Gastroesophageal sphincter (tissue), 4 donors: Measurements from ENCODE around the gene FAM83E. TPM values are rescaled to one million over a fixed set of nuclear protein-coding genes. Genes with fewer than 3 reads are reported as not detected.
"Not testable (repeated sequence)": the region's sequence is repeated elsewhere in the genome, so short reads cannot be mapped to it uniquely, and the experiment has no call there.

Experiments
- ATAC-seq: fragments of 150-250 bp; one replicate; pipeline ENCODE4 v1.9.1; 2016; ENCODE audit warnings: mild to moderate bottlenecking, moderate library complexity
- H3K27ac ChIP-seq, 4 donors: fragments of 200-600 bp; sonication (generic) in 3 of 4; 1 replicate in 3 of 4; 2 replicates in 1 of 4; pipeline ENCODE4 v1.5.1; 2016 to 2019
- H3K27me3 ChIP-seq: fragments of 200-600 bp; sonication (generic); one replicate; pipeline ENCODE4 v1.5.1; 2019
- H3K36me3 ChIP-seq, 2 donors: fragments of 200-600 bp; sonication (generic); one replicate each; pipeline ENCODE4 v1.5.1; 2019; ENCODE audit warnings: control low read depth in 1 of 2
- H3K4me1 ChIP-seq, 3 donors: fragments of 200-600 bp; sonication (generic); 1 replicate in 2 of 3; 2 replicates in 1 of 3; pipeline ENCODE4 v1.5.1; 2016 to 2019; ENCODE audit warnings: control low read depth in 2 of 3
- H3K4me3 ChIP-seq, 2 donors: fragments of 200-600 bp; sonication (generic); one replicate each; pipeline ENCODE4 v1.5.1; 2019; ENCODE audit warnings: mild to moderate bottlenecking in 1 of 2, moderate library complexity in 1 of 2
- H3K9me3 ChIP-seq, 3 donors: fragments of 200-600 bp; sonication (generic); one replicate each; pipeline ENCODE4 v1.5.1; 2017 to 2019; ENCODE audit warnings: control low read depth in 2 of 3
- EP300 ChIP-seq: sonication (generic); formaldehyde crosslinking; IDR thresholded peaks from one replicate; pipeline ENCODE4 v1.6.1; 2017; ENCODE audit warnings: antibody characterized with exemption, mild to moderate bottlenecking
- POLR2A ChIP-seq, 2 donors: fragments of 450-650 bp; IDR thresholded peaks; one replicate each; pipeline ENCODE4 v1.6.1; 2017; ENCODE audit warnings: antibody characterized with exemption in 2 of 2, mild to moderate bottlenecking in 2 of 2, moderate library complexity in 1 of 2
- POLR2AphosphoS5 ChIP-seq: sonication (generic); formaldehyde crosslinking; IDR thresholded peaks from one replicate; pipeline ENCODE4 v1.6.1; 2017; ENCODE audit warnings: antibody characterized with exemption
- WGBS, 2 donors: methylation state at CpG; one replicate each; pipeline ENCODE4 v1.1.5; 2018; ENCODE audit warnings: low coverage in 1 of 2; 5-methylcytosine and 5-hydroxymethylcytosine counted together
- total RNA-seq, 4 donors: library from RNA; depleted of rRNA; stranded (reverse); fragments of >200 nt; gene quantifications; one replicate each; pipeline ENCODE4 v1.1.0, GENCODE V29; 2016
- TF ChIP-seq, protein P1 (sequence below), 4 experiments: fragments of 200-600 bp in 2 of 4; fragments of 450-650 bp in 2 of 4; sonication (generic) in 1 of 4; IDR thresholded peaks; one replicate each; pipeline ENCODE4 v1.5.1; 2017 to 2019; ENCODE audit warnings: antibody characterized with exemption in 4 of 4, mild to moderate bottlenecking in 2 of 4, moderate library complexity in 2 of 4

The FAM83E gene
- total RNA-seq, 4 donors from 2014 or later, result 1.5 TPM; not detected in 3

GRCh38 chr19:48632692-48633147, 17.8 kb upstream of the FAM83E start:
- no peaks in the 10 kb centered on the region for H3K9me3 ChIP-seq
- ATAC-seq, result no peak
- H3K4me1 ChIP-seq, result peaks cover 10 to 86% (median 41%) of the 10 kb centered on the region in 3 donors
- no peak for TF ChIP-seq EP300
- TF ChIP-seq, protein P1, sequence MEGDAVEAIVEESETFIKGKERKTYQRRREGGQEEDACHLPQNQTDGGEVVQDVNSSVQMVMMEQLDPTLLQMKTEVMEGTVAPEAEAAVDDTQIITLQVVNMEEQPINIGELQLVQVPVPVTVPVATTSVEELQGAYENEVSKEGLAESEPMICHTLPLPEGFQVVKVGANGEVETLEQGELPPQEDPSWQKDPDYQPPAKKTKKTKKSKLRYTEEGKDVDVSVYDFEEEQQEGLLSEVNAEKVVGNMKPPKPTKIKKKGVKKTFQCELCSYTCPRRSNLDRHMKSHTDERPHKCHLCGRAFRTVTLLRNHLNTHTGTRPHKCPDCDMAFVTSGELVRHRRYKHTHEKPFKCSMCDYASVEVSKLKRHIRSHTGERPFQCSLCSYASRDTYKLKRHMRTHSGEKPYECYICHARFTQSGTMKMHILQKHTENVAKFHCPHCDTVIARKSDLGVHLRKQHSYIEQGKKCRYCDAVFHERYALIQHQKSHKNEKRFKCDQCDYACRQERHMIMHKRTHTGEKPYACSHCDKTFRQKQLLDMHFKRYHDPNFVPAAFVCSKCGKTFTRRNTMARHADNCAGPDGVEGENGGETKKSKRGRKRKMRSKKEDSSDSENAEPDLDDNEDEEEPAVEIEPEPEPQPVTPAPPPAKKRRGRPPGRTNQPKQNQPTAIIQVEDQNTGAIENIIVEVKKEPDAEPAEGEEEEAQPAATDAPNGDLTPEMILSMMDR (IDR thresholded peaks at IDR 0.05), result no peak
- TF ChIP-seq POLR2AphosphoS5, result no peak
- no peak for TF ChIP-seq POLR2A (IDR thresholded peaks at IDR 0.05)
- H3K27ac ChIP-seq, result peak overlapping the region in 3 of 4 donors; percentile 92 to 98 (median 93)
- no peaks in the 10 kb centered on the region for H3K27me3 ChIP-seq
- no peak overlapping the region for H3K4me3 ChIP-seq
- H3K36me3 ChIP-seq, result peaks cover 0 to 32% of the 10 kb centered on the region in 2 donors

- peaks cover 10 to 86% (median 41%) of the 10 kb centered on the region in 3 donors for H3K4me1 ChIP-seq
- ATAC-seq, H3K4me3 ChIP-seq, H3K27me3 ChIP-seq, H3K9me3 ChIP-seq: not testable (repeated sequence)
- H3K36me3 ChIP-seq, result peaks cover 0 to 36% of the 10 kb centered on the region in 2 donors
- 94% methylated on average over 5 of the region's 11 CpGs; no CpG with 5 or more reads in 1 of the 2 donors for WGBS, 2 donors
- H3K27ac ChIP-seq, result peak overlapping the region in 3 of 4 donors; percentile 92 to 98 (median 93)
Measured at GRCh38 chr19:48632286-48632685, 17.4 kb upstream of the FAM83E start.

- no peaks in the 10 kb centered on the region for H3K27me3 ChIP-seq
- peaks cover 0 to 46% of the 10 kb centered on the region in 2 donors for H3K36me3 ChIP-seq
- no peak for ATAC-seq
- WGBS, 2 donors, result 70% methylated on average over 2 of the region's 3 CpGs; no CpG with 5 or more reads in 1 of the 2 donors
- peak overlapping the region; percentile 1 to 98 (median 89) for H3K27ac ChIP-seq
- H3K4me3 ChIP-seq, result peak overlapping the region in 1 of 2 donors; percentile 5
- TF ChIP-seq POLR2A (IDR thresholded peaks at IDR 0.05), result no peak
- TF ChIP-seq EP300, result no peak
- TF ChIP-seq, protein P1 (IDR thresholded peaks at IDR 0.05), result no peak
- TF ChIP-seq POLR2AphosphoS5, result no peak
- H3K4me1 ChIP-seq, result peaks cover 10 to 77% (median 36%) of the 10 kb centered on the region in 3 donors
- H3K9me3 ChIP-seq, result no peaks in the 10 kb centered on the region
Measured at GRCh38 chr19:48631225-48631624, 16.3 kb upstream of the FAM83E start.

GRCh38 chr19:48630296-48631063, 15.6 kb upstream of the FAM83E start:
- peaks cover 10 to 75% (median 35%) of the 10 kb centered on the region in 3 donors for H3K4me1 ChIP-seq
- TF ChIP-seq POLR2AphosphoS5 (no peak), EP300 (no peak), POLR2A (IDR thresholded peaks at IDR 0.05) (no peak)
- TF ChIP-seq, protein P1 (IDR thresholded peaks at IDR 0.05), result peak in 1 of 4 experiments; percentile 38
- peak overlapping the region in 1 of 2 donors; percentile 5 for H3K4me3 ChIP-seq
- peak; percentile 23 for ATAC-seq
- H3K9me3 ChIP-seq, result no peaks in the 10 kb centered on the region
- H3K27ac ChIP-seq, result peak overlapping the region; percentile 41 to 98 (median 89)
- no CpG with 5 or more reads among the region's 47 CpGs for WGBS, 2 donors
- H3K27me3 ChIP-seq, result no peaks in the 10 kb centered on the region
- H3K36me3 ChIP-seq, result peaks cover 0 to 52% of the 10 kb centered on the region in 2 donors

DNA sequence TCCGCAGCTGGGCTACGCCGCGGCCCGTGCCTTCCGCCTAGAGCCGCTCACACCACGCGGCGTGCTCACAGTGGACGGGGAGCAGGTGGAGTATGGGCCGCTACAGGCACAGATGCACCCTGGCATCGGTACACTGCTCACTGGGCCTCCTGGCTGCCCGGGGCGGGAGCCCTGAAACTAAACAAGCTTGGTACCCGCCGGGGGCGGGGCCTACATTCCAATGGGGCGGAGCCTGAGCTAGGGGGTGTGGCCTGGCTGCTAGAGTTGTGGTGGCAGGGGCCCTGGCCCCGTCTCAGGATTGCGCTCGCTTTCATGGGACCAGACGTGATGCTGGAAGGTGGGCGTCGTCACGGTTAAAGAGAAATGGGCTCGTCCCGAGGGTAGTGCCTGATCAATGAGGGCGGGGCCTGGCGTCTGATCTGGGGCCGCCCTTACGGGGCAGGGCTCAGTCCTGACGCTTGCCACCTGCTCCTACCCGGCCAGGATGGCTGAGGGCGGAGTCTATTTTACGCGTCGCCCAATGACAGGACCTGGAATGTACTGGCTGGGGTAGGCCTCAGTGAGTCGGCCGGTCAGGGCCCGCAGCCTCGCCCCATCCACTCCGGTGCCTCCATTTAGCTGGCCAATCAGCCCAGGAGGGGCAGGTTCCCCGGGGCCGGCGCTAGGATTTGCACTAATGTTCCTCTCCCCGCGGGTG, 14.9 kb upstream of the FAM83E start:
- Histone ChIP-seq H3K27me3 (no peaks in the 10 kb centered on the region), H3K4me1 (peaks cover 8 to 75% (median 35%) of the 10 kb centered on the region in 3 donors), H3K4me3 (peak overlapping the region in 1 of 2 donors; percentile 5), H3K9me3 (no peaks in the 10 kb centered on the region), H3K27ac (peak overlapping the region; percentile 41 to 98 (median 89)), H3K36me3 (peaks cover 0 to 52% of the 10 kb centered on the region in 2 donors)
- no peak for TF ChIP-seq EP300
- TF ChIP-seq, protein P1 (IDR thresholded peaks at IDR 0.05), result no peak
- peak; percentile 50 for ATAC-seq
- whole genome bisulfite sequencing, 2 donors, result 60% methylated on average over 4 of the region's 48 CpGs; no CpG with 5 or more reads in 1 of the 2 donors
